Endothelial cell of umbilical vein (primary cell): ENCODE results near the gene WDR43. TPM values are rescaled to one million over a fixed set of nuclear protein-coding genes. Genes with fewer than 3 reads are reported as not detected.
A peak's percentile ranks its signal among the peaks of the same experiment; 100 is the strongest.

Experiments used
- BruUV-seq: library from RNA; stranded (reverse); fragments of 400-500 nt; replicated peaks from 2 replicates; lab custom pipeline; 2021; lab: Mats Ljungman, UMichigan
- CTCF ChIA-PET: fragments of 300-600, 350-600 bp; sonication (Branson Sonifier 250); formaldehyde crosslinking; loops from one replicate; lab custom pipeline; 2021; ENCODE audit warnings: antibody characterized with exemption, inconsistent platforms; lab: Charles Lee
- POLR2A ChIA-PET: fragments of 300-600, 350-600 bp; sonication (Branson Sonifier 250); formaldehyde crosslinking; loops from one replicate; lab custom pipeline; 2021; ENCODE audit warnings: antibody characterized with exemption, inconsistent platforms; lab: Charles Lee
- DNase-seq: peaks from one replicate; pipeline ENCODE4 v3.0.0-alpha.2; 2011; ENCODE audit warnings: low read depth, low spot score
- FAIRE-seq: peaks from 2 replicates; lab custom pipeline; 2011; peaks lifted over from hg19 to GRCh38; lab: Jason Lieb, UNC
- H2AFZ ChIP-seq: 2 replicates; pipeline ENCODE4 v1.6.0; 2012; ENCODE audit warnings: low read depth, low read length, control low read depth, inconsistent platforms
- H3K27ac ChIP-seq: 2 replicates; pipeline ENCODE4 v1.5.1; 2011; ENCODE audit warnings: low read depth, mild to moderate bottlenecking, control low read depth, low read length, moderate library complexity; ENCODE audit not compliant: insufficient read depth
- H3K27me3 ChIP-seq, 2 experiments: 2 replicates each; pipeline versions ENCODE4 v1.6.0 to v1.6.1; 2011; ENCODE audit warnings: low read length in 2 of 2, mixed read lengths in 1 of 2; ENCODE audit not compliant: control insufficient read depth in 2 of 2, insufficient read depth in 2 of 2
- H3K36me3 ChIP-seq, 2 experiments: 2 replicates in 1 of 2; 3 replicates in 1 of 2; pipeline ENCODE4 v1.5.1; 2011; ENCODE audit warnings: low read length in 2 of 2, mild to moderate bottlenecking in 1 of 2, moderate library complexity in 1 of 2; ENCODE audit not compliant: control insufficient read depth in 2 of 2, insufficient read depth in 2 of 2; ENCODE audit errors: extremely low read depth in 1 of 2
- H3K4me1 ChIP-seq: 3 replicates; pipeline ENCODE4 v1.5.1; 2011; ENCODE audit warnings: mild to moderate bottlenecking, low read length; ENCODE audit not compliant: control insufficient read depth, insufficient read depth; ENCODE audit errors: extremely low read depth
- H3K4me2 ChIP-seq: 2 replicates; pipeline ENCODE4 v1.6.1; 2011; ENCODE audit warnings: low read length, control low read depth, mixed read lengths; ENCODE audit not compliant: insufficient read depth
- H3K4me3 ChIP-seq, 3 experiments: fragments of 200-600 bp in 1 of 3; sonication (generic), shearing (Covaris generic) in 1 of 3; replicated peaks in 1 of 3; 2 replicates each; pipeline ENCODE4 v1.5.1; 2011 to 2016; ENCODE audit warnings: control low read depth in 3 of 3, low read length in 3 of 3, mild to moderate bottlenecking in 2 of 3, inconsistent platforms in 1 of 3, low read depth in 1 of 3, moderate library complexity in 1 of 3; ENCODE audit not compliant: insufficient read depth in 1 of 3
- H3K79me2 ChIP-seq: 2 replicates; pipeline ENCODE4 v1.6.0; 2012; ENCODE audit warnings: low read length, inconsistent platforms; ENCODE audit not compliant: control insufficient read depth, insufficient read depth
- H3K9ac ChIP-seq: replicated peaks from 2 replicates; pipeline ENCODE3; 2011; ENCODE audit warnings: low read length, control low read depth; ENCODE audit not compliant: insufficient read depth; ENCODE audit errors: extremely low read depth
- H3K9me1 ChIP-seq: replicated peaks from 3 replicates; pipeline ENCODE4 v1.6.0; 2011; ENCODE audit warnings: mild to moderate bottlenecking, low read length; ENCODE audit not compliant: control insufficient read depth, insufficient read depth; ENCODE audit errors: extremely low read depth
- H3K9me3 ChIP-seq: replicated peaks from 2 replicates; pipeline ENCODE4 v1.5.1; 2012; ENCODE audit warnings: low read length, inconsistent platforms; ENCODE audit not compliant: control insufficient read depth, insufficient read depth
- H4K20me1 ChIP-seq: replicated peaks from 2 replicates; pipeline ENCODE3; 2011; ENCODE audit warnings: mild to moderate bottlenecking, low read length; ENCODE audit not compliant: control insufficient read depth, insufficient read depth; ENCODE audit errors: extremely low read depth
- EZH2 ChIP-seq: IDR thresholded peaks from 2 replicates; pipeline ENCODE4 v1.6.1; 2012; ENCODE audit warnings: borderline replicate concordance, low read depth, mild to moderate bottlenecking, moderate library complexity, low read length, inconsistent platforms; ENCODE audit not compliant: severe bottlenecking
- FOS ChIP-seq: IDR thresholded peaks from 2 replicates; pipeline ENCODE4 v1.6.1; 2011; ENCODE audit warnings: mild to moderate bottlenecking, low read length, moderate library complexity, borderline replicate concordance; ENCODE audit not compliant: insufficient read depth
- GATA2 ChIP-seq: IDR thresholded peaks from 2 replicates; pipeline ENCODE4 v1.7.0; 2011; ENCODE audit warnings: low read depth, mild to moderate bottlenecking, moderate library complexity, mixed read lengths, low read length; ENCODE audit not compliant: insufficient read length, insufficient read depth
- JUN ChIP-seq: IDR thresholded peaks from 2 replicates; pipeline ENCODE4 v1.6.1; 2011; ENCODE audit warnings: borderline replicate concordance, low read depth; ENCODE audit not compliant: insufficient read length, insufficient read depth
- MYC ChIP-seq: IDR thresholded peaks from one replicate; pipeline ENCODE4 v1.6.1; 2011; ENCODE audit warnings: mild to moderate bottlenecking, low read depth, low read length
- POLR2A ChIP-seq: IDR thresholded peaks from 2 replicates; pipeline ENCODE4 v1.6.1; 2012; ENCODE audit warnings: low read depth, mild to moderate bottlenecking, control low read depth, low read length
- POLR2AphosphoS5 ChIP-seq: IDR thresholded peaks from 2 replicates; pipeline ENCODE4 v1.6.1; 2012; ENCODE audit warnings: low read depth, mild to moderate bottlenecking, control low read depth, low read length, moderate library complexity; ENCODE audit not compliant: insufficient read depth
- dilution Hi-C: fragments of 300-500 bp; cut with MboI; formaldehyde crosslinking; loops from one replicate; pipeline ENCODE4 v1.15.0; 2019; ENCODE audit warnings: low sequenced_read_pairs; ENCODE audit not compliant: extremely low pct_ligation_motif_present
- intact Hi-C: fragments of 100-400 bp; cut with micrococcal nuclease; formaldehyde crosslinking; loops from one replicate; pipeline ENCODE4 v1.10.0; 2022
- polyA plus RNA-seq, 4 experiments: library from polyadenylated mRNA; depleted of rRNA in 3 of 4; stranded (reverse) in 3 of 4; unstranded in 1 of 4; fragments of >200 nt; gene quantifications; 2 replicates each; pipeline versions ENCODE4 v1.2.1 to v1.2.3, GENCODE V29; 2011 to 2012; ENCODE audit warnings: missing spikeins in 1 of 4
- total RNA-seq: library from RNA; stranded (reverse); gene quantifications from 2 replicates; pipeline ENCODE4 v1.2.3, GENCODE V29; 2021
- TF ChIP-seq, protein P1 (sequence below), 2 donors: IDR thresholded peaks; 1 replicate in 1 of 2; 2 replicates in 1 of 2; pipeline ENCODE4 v1.5.1; 2011; ENCODE audit warnings: low read length in 2 of 2, mild to moderate bottlenecking in 2 of 2, moderate library complexity in 2 of 2, control low read depth in 1 of 2, inconsistent platforms in 1 of 2, low read depth in 1 of 2; ENCODE audit not compliant: insufficient read depth in 1 of 2; ENCODE audit errors: extremely low read depth in 1 of 2
- TF ChIP-seq, protein P2 (sequence below): IDR thresholded peaks from 2 replicates; pipeline ENCODE4 v1.6.1; 2011; ENCODE audit not compliant: insufficient read depth, insufficient read length

Gene WDR43
- total and polyA plus RNA-seq, 2 donors (not counting 3 experiments of a cell fraction or from before 2014, with no cell fraction given): 23.7 to 60.6 TPM

DNA sequence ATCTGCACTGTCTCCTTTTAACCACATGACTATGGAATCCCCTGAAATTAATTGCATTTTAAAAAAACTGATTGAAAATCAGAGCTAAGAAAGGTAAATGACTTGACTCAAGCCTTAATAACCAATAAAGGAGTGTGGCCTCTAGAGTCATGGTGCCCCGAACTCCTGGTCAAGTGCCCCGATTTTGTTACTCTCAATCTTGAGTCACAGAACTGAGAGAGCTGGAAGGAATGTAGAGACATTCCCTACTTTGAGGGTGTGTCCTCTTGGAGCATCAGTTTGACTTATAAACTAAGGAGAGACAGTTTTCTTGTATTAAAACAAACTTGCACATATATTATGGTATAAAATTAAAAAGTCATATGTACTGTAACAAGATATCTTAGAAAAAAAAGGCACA, 2.4 kb downstream of the WDR43 start:
- intact Hi-C loops: no loop called here
- no peaks in the 10 kb centered on the region for H3K9me1 ChIP-seq
- no TSS peak for BruUV-seq
- POLR2A ChIA-PET: interaction anchor here (0.5 kb wide), 1 partner anchor 84 kb away, joined by 3 read pairs; no protein-coding TSS in a partner anchor
- H4K20me1 ChIP-seq: peaks cover 28% of the 10 kb centered on the region
- FAIRE-seq (no peak), DNase-seq (no peak)
- CTCF ChIA-PET: interaction anchor here (1.0 to 1.5 kb wide), 2 partner anchors 77 to 303 kb away, joined by 3 to 6 read pairs; no protein-coding TSS in a partner anchor
- H3K4me3 ChIP-seq: peak overlapping the region in 1 of 3 experiments; percentile 98
- H3K36me3 ChIP-seq: peaks cover 0 to under 1% of the 10 kb centered on the region in 2 experiments
- peaks cover 26% of the 10 kb centered on the region for H3K4me1 ChIP-seq
- H3K79me2 ChIP-seq: peaks cover 75% of the 10 kb centered on the region
- no peaks in the 10 kb centered on the region for H3K27me3 ChIP-seq
- H3K9ac ChIP-seq: no peak overlapping the region
- H3K4me2 ChIP-seq: peak overlapping the region; percentile 98
- no peak overlapping the region for H2AFZ ChIP-seq
- H3K9me3 ChIP-seq: no peaks in the 10 kb centered on the region
- no peak overlapping the region for H3K27ac ChIP-seq
- TF ChIP-seq, protein P1, sequence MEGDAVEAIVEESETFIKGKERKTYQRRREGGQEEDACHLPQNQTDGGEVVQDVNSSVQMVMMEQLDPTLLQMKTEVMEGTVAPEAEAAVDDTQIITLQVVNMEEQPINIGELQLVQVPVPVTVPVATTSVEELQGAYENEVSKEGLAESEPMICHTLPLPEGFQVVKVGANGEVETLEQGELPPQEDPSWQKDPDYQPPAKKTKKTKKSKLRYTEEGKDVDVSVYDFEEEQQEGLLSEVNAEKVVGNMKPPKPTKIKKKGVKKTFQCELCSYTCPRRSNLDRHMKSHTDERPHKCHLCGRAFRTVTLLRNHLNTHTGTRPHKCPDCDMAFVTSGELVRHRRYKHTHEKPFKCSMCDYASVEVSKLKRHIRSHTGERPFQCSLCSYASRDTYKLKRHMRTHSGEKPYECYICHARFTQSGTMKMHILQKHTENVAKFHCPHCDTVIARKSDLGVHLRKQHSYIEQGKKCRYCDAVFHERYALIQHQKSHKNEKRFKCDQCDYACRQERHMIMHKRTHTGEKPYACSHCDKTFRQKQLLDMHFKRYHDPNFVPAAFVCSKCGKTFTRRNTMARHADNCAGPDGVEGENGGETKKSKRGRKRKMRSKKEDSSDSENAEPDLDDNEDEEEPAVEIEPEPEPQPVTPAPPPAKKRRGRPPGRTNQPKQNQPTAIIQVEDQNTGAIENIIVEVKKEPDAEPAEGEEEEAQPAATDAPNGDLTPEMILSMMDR (IDR thresholded peaks at IDR 0.05; ENCODE audit: extremely low read depth in 1 of 2, insufficient read depth in 1 of 2, low read depth in 1 of 2, low read length in 2 of 2): no peak
- dilution Hi-C loops: no loop called here

DNA sequence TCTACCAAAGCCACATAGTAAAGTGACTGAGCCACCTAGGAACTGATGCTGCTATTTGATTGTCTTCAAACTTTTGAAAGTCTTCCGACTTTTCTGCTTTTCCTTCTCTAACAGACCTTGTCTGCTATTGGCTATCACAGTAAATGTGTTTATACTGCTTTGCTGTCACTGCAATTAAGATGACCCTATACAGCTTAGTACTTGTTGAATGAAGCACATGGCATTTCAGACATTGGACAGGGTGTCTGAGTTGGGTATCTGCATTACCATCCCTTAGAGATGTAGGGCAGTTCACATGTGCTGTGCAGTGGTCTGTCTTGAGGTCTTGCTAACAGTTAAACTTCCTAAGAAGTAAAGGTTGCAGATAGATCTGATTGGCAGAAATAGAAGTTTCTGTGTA, 3.6 kb downstream of the WDR43 start:
- H2AFZ ChIP-seq: no peak overlapping the region
- no peak overlapping the region for H3K27ac ChIP-seq
- no peak for FAIRE-seq
- peaks cover 5 to 9% of the 10 kb centered on the region in 2 experiments for H3K36me3 ChIP-seq
- ChIA-PET CTCF (no interaction called here), POLR2A (no interaction called here)
- H4K20me1 ChIP-seq: peaks cover 29% of the 10 kb centered on the region
- no peaks in the 10 kb centered on the region for H3K9me1 ChIP-seq
- H3K27me3 ChIP-seq: no peaks in the 10 kb centered on the region
- no TSS peak for BruUV-seq
- dilution Hi-C loops: no loop called here
- peak overlapping the region; percentile 98 for H3K4me2 ChIP-seq
- no peak overlapping the region for H3K4me3 ChIP-seq
- no peak for DNase-seq
- peaks cover 86% of the 10 kb centered on the region for H3K79me2 ChIP-seq
- TF ChIP-seq POLR2A (no peak), GATA2 (no peak), EZH2 (no peak), MYC (no peak), FOS (no peak), POLR2AphosphoS5 (no peak), JUN (no peak)
- TF ChIP-seq, protein P2, sequence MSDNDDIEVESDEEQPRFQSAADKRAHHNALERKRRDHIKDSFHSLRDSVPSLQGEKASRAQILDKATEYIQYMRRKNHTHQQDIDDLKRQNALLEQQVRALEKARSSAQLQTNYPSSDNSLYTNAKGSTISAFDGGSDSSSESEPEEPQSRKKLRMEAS: no peak
- TF ChIP-seq, protein P1 (IDR thresholded peaks at IDR 0.05; ENCODE audit: extremely low read depth in 1 of 2, insufficient read depth in 1 of 2, low read depth in 1 of 2, low read length in 2 of 2): no peak
- no peak overlapping the region for H3K9ac ChIP-seq
- intact Hi-C loops: no loop called here
- peaks cover 26% of the 10 kb centered on the region for H3K4me1 ChIP-seq
- H3K9me3 ChIP-seq: no peaks in the 10 kb centered on the region
